Non-pigmented ciliary epithelial cell (primary cell): ENCODE data around the gene PON1.

Experiments used
- DNase-seq: peaks from one replicate; pipeline ENCODE4 v3.0.0-alpha.2; 2010; ENCODE audit warnings: low read depth

Gene PON1

DNA sequence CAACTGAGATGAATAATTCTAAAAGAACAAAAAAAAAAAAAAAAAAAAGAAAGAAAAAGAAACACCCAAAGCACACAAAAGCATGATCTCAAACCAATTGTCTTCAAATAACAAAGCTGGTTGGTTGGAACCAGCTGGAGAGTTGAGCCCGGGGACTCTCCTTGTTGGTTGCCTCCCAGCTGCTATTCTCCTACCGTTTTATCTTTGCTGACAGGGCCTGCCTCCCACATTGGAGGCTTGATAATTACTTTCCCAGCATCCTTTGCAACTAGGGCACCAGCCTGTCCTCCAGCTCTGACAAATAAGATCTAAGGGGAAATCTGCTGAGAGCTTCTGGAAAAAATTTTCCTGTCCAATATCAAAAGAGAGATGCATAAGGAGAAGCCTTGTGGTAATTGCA, 6.8 kb downstream of the PON1 start:
- DNase-seq: no peak

- no peak for DNase-seq
Measured at GRCh38 chr7:95316588-95316987, 7.7 kb downstream of the PON1 start.

GRCh38 chr7:95312561-95312960, 11.8 kb downstream of the PON1 start:
- no peak for DNase-seq

- no peak for DNase-seq
Measured at GRCh38 chr7:95311389-95311788, 12.9 kb downstream of the PON1 start.

- DNase-seq: no peak
Measured at GRCh38 chr7:95309951-95310350, 14.4 kb downstream of the PON1 start.

GRCh38 chr7:95304990-95305389, 19.3 kb downstream of the PON1 start:
- DNase-seq: no peak

DNA sequence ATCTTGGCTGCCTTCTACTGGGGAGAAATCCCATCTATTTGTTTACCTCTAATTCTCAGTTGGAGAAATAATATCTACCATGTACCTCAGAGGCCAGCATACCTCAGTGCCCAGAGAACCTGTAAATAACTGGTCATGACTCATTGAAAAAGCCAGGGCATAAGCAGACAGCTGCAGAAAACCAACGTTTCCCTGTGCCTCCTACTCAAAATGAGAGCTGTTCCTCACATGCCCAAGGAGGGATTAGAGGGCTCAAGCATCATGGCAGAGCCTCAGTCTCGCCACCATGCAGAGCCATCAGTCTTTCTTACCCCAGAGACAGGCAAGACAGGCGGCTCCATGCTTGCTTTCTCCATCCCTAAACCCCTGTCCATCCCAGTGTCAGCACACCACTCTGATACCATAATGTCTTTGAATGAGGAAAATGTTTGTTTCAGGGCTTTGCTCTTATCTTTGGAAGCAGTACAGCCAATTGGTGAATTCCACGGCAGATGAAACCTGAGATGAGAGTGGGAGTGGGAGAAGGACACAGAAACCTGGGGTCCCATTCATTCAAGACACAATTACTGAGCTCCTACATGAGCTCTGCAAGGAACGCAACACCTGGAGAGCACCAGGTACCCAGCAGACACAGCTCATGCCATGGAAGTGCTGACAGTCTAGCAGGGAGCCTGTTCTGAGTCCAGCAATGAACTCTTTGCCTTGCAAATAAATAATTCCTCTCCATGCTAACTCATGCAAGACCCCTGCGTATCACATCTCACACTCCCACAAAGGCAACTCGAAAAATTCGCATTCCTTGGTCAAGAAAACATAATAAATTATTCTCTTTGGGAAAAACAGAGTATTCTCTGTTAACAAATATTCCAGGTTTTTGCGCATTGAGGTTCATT, 21.1 kb downstream of the PON1 start:
- DNase-seq: no peak

- no peak for DNase-seq
Measured at GRCh38 chr7:95298091-95298490, 26.2 kb downstream of the PON1 start.

GRCh38 chr7:95297041-95297440, 27.3 kb downstream of the PON1 start:
- no peak for DNase-seq

DNA sequence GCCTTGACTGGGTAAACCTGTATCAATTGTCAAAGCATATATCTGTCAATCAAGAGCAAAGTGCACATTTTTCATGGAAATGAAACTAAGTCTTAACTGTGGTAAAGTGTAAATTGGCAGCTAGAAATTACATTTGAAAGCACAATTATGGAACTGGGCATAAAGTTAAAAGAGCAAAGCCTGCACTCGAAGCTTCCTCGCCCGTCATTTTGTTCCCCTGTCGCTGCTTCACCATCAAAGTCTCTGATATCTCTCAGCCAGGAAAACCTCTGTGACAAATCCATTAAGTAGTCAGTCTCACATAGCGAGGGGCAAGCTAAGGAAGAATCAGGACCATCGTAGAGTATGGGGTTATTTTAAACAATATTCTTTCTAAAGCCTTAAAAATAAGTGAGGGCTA, 27.9 kb downstream of the PON1 start:
- DNase-seq: no peak

DNA sequence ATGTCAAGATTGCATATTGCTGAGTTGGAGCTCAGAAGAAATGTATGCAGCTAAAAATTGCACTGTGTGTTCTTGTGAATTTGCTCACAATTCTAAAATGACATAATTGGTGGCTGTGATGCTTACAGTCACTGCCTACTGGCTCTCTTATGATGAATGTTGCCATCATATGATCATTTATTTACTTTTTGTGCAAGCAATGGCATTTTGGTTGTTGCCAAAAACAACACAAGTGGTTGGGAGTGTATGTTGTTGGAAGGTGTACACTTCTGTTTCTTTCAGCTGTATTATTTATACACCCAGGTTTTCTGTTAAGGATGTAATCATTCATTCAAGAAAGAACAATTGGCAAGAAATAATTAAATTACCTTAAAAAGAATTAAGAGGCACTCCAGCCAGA, 28.9 kb downstream of the PON1 start:
- no peak for DNase-seq

DNA sequence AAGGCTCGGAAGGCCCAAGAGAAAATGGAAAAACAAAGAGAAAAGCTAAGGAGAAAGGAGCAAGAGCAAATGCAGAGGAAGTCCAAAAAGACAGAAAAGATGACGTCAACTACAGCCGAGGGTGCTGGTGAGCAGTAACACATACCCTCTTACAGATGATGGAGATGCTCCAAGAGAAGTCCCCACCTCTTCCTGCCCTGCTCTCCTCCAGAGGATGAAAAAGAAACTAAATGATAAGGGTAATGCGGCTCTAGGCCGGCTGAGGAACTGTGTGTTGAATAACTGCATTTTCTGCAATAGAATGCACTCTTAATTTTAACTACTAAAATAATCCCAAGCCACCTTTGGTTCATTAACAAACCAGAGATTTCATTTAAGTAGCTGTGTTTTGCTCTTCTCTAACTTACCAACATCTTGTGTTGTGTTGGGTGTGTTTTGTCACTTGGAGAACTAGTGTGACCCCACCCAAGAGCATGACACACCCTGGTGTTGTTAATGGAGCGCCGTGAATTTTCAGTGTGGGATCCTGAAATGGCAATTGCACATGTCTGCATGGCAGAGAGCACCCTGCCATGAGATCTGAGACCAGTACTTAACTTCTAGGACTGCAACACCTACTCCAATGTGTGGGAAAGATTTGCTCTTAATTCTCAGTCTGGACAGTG, 34.0 kb downstream of the PON1 start:
- DNase-seq: no peak

GRCh38 chr7:95286096-95286495, 38.2 kb downstream of the PON1 start:
- no peak for DNase-seq

GRCh38 chr7:95279417-95279816, 44.9 kb downstream of the PON1 start:
- no peak for DNase-seq

DNA sequence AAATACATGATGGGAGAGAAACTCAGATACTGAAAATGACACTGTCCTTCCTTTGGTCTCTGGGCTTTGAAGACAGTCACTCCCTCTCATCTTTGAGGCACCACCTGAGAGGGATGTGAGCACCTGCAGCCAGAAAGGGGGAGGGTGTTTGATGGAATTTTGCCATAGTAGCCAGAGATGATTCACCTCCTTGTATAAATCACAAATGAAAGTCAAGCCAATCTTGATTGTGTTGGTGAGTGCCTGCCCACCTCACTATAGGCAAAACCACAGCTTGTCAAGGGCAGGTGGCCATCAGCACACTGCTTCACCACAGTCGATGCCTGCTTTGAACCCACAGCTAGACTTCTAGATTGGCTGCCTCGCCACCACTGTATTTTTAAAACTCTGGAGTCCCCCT, 48.2 kb downstream of the PON1 start:
- DNase-seq: no peak

GRCh38 chr7:95269640-95270039, 54.7 kb downstream of the PON1 start:
- no peak for DNase-seq

DNA sequence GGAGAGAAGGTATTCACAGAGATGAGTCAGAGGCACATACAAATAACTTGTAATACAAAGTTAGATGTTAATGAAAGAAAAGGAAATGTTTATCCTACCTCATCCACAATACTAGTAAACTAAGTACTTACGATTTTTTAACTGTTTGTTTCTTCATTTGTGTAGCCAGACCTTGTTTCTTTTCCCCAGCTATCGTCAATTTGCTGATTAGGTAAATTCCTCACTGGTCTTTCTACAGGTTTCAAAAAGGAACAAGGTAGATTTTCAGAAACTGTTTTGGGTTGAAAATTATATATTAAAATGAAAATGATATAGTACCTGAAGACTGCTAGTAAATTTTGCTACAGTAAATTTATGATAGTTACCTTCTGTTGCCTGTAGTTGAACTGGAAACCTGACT, 56.6 kb downstream of the PON1 start:
- no peak for DNase-seq

DNA sequence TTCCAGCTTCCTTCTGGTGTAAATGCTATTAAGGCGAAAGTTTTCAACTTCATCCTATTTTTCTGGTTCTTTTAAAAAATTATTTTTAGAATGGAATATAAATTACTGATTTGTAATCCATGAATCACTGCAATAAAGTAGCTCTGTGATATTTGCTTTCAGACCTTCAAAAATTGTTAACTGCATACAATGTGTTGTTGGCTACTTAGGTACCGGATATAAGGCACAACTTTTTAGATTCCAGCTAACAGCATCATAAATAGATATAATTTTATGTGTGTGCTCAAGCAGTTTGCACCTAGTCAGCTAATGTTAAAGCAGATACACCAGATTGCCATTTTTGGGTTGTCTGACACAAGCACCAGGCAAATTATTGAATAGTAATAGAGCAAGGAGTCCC, 58.7 kb downstream of the PON1 start:
- DNase-seq: no peak

- DNase-seq: peak; percentile 55
Measured at GRCh38 chr7:95264363-95264891, 59.9 kb downstream of the PON1 start.

GRCh38 chr7:95263785-95264362, 60.5 kb downstream of the PON1 start:
- no peak for DNase-seq

- DNase-seq: no peak
Measured at GRCh38 chr7:95262875-95263274, 61.5 kb downstream of the PON1 start.

- no peak for DNase-seq
Measured at GRCh38 chr7:95261895-95262415, 62.4 kb downstream of the PON1 start.

- DNase-seq: no peak
Measured at GRCh38 chr7:95255691-95256090, 68.6 kb downstream of the PON1 start.
